RWPE2 (cell line): ENCODE data around the gene USP31.

Experiments
- ATAC-seq: fragments of 200-7000 bp; cut with Tn5 transposase; 3 replicates; pipeline ENCODE4 v1.9.1; 2021; ENCODE audit warnings: low read depth
- DNase-seq: peaks from one replicate; pipeline ENCODE4 v3.0.0-alpha.2; 2020; ENCODE audit warnings: low spot score
- H3K27ac ChIP-seq: fragments of 450-650 bp; 2 replicates; pipeline ENCODE4 v1.5.1; 2017; ENCODE audit warnings: mild to moderate bottlenecking; ENCODE audit not compliant: poor library complexity, severe bottlenecking
- H3K27me3 ChIP-seq: fragments of 250-450 bp; sonication (Bioruptor Pico); 2 replicates; pipeline ENCODE4 v1.5.1; 2021; ENCODE audit warnings: mild to moderate bottlenecking, moderate library complexity; ENCODE audit not compliant: insufficient read depth, poor library complexity, severe bottlenecking
- H3K36me3 ChIP-seq: fragments of 250-450 bp; sonication (Bioruptor Pico); 2 replicates; pipeline ENCODE4 v1.5.1; 2020; ENCODE audit warnings: low read depth, mild to moderate bottlenecking, moderate library complexity
- H3K4me1 ChIP-seq: fragments of 250-450 bp; sonication (Bioruptor Pico); 2 replicates; pipeline ENCODE4 v1.5.1; 2021; ENCODE audit warnings: mild to moderate bottlenecking, moderate library complexity; ENCODE audit not compliant: insufficient read depth, poor library complexity, severe bottlenecking
- H3K4me3 ChIP-seq: fragments of 250-450 bp; sonication (Bioruptor Pico); 2 replicates; pipeline ENCODE4 v1.5.1; 2021; ENCODE audit warnings: mild to moderate bottlenecking, moderate library complexity; ENCODE audit not compliant: severe bottlenecking
- H3K9me3 ChIP-seq: fragments of 250-450 bp; sonication (Bioruptor Pico); 2 replicates; pipeline ENCODE4 v1.5.1; 2021; ENCODE audit warnings: mild to moderate bottlenecking, moderate library complexity; ENCODE audit not compliant: severe bottlenecking
- TF ChIP-seq, protein P1 (sequence below): fragments of 450-650 bp; IDR thresholded peaks from one replicate; pipeline ENCODE4 v1.5.1; 2017; ENCODE audit warnings: mild to moderate bottlenecking, moderate library complexity; ENCODE audit not compliant: poor library complexity, severe bottlenecking

USP31 gene

DNA sequence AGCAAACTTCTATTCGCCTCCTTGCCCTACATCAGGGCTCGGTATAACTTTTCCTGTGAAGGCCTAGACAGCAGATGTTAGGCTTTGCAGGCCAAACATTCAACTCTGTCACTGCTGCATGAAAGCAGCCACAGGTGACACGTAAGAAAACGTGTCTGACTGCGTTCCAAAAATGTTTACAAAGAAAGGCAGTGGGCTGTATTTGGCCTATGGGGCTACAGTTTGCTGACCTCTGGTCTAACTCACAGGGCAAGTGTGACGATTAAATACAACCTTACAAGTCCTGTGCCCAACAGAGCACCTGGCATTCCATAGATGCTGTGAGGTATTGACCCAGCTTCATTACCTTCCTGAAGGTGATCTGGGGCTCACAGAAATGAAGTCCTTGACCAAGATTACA, 79.4 kb downstream of the USP31 start:
- ATAC-seq (no peak), DNase-seq (no peak)
- Histone ChIP-seq H3K9me3 (no peaks in the 10 kb centered on the region), H3K27me3 (no peaks in the 10 kb centered on the region), H3K36me3 (peaks cover 78% of the 10 kb centered on the region), H3K4me3 (no peak overlapping the region), H3K27ac (no peak overlapping the region), H3K4me1 (peaks cover 35% of the 10 kb centered on the region)
- TF ChIP-seq, protein P1, sequence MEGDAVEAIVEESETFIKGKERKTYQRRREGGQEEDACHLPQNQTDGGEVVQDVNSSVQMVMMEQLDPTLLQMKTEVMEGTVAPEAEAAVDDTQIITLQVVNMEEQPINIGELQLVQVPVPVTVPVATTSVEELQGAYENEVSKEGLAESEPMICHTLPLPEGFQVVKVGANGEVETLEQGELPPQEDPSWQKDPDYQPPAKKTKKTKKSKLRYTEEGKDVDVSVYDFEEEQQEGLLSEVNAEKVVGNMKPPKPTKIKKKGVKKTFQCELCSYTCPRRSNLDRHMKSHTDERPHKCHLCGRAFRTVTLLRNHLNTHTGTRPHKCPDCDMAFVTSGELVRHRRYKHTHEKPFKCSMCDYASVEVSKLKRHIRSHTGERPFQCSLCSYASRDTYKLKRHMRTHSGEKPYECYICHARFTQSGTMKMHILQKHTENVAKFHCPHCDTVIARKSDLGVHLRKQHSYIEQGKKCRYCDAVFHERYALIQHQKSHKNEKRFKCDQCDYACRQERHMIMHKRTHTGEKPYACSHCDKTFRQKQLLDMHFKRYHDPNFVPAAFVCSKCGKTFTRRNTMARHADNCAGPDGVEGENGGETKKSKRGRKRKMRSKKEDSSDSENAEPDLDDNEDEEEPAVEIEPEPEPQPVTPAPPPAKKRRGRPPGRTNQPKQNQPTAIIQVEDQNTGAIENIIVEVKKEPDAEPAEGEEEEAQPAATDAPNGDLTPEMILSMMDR, result no peak

DNA sequence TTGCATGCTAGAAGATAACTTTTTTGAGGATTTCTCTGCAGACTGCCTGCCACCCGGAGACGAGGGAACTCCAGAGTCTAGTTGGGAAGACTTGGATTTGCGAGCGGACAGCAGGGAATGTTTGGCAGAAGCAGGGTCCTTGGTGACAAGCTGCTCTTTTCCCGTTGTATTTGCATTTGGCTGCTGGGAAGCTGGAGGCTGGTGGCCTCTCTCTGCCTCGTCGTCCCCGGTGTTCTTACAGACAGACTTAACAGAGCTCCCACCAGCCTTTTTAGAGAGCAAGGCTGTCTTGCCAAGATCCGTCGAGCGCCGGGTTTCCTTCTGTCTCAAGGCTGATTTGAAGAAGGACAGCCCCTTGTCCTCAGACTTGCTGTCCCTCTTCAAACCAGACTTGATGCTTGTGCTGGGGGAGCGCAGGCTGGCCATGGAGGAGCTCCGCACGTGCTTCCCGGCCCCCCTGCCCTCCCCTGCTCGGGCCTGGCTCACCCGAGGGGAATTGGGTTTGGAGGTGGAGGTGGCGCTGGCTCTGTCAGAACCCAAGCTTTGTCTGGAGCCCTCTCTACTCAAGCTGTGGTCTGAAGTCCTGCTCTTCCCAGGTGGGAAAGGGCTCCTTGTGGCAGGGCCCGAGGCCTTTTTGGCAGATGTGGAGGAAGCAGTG, 81.0 kb downstream of the USP31 start:
- Histone ChIP-seq H3K27ac (no peak overlapping the region), H3K27me3 (no peaks in the 10 kb centered on the region), H3K9me3 (no peaks in the 10 kb centered on the region), H3K36me3 (peaks cover 62% of the 10 kb centered on the region), H3K4me1 (peaks cover 25% of the 10 kb centered on the region), H3K4me3 (no peak overlapping the region)
- DNase-seq (no peak), ATAC-seq (no peak)
- TF ChIP-seq, protein P1, result no peak

GRCh38 chr16:23066676-23067075, 82.6 kb downstream of the USP31 start:
- H3K36me3 ChIP-seq, result peaks cover 58% of the 10 kb centered on the region
- no peaks in the 10 kb centered on the region for H3K27me3 ChIP-seq
- no peaks in the 10 kb centered on the region for H3K9me3 ChIP-seq
- ATAC-seq (no peak), DNase-seq (no peak)
- no peak overlapping the region for H3K4me3 ChIP-seq
- peaks cover 10% of the 10 kb centered on the region for H3K4me1 ChIP-seq
- TF ChIP-seq, protein P1, result no peak
- H3K27ac ChIP-seq, result no peak overlapping the region

- H3K27me3 ChIP-seq, result no peaks in the 10 kb centered on the region
- ATAC-seq, result no peak
- no peak for DNase-seq
- peaks cover 38% of the 10 kb centered on the region for H3K36me3 ChIP-seq
- H3K27ac ChIP-seq, result no peak overlapping the region
- H3K4me3 ChIP-seq, result no peak overlapping the region
- H3K9me3 ChIP-seq, result no peaks in the 10 kb centered on the region
- TF ChIP-seq, protein P1, result no peak
- H3K4me1 ChIP-seq, result no peaks in the 10 kb centered on the region
Observed at GRCh38 chr16:23064639-23065038, 84.6 kb downstream of the USP31 start.

GRCh38 chr16:23062524-23062923, 86.7 kb downstream of the USP31 start:
- DNase-seq (no peak), ATAC-seq (no peak)
- Histone ChIP-seq H3K9me3 (no peaks in the 10 kb centered on the region), H3K36me3 (peaks cover 17% of the 10 kb centered on the region), H3K4me3 (no peak overlapping the region), H3K27me3 (no peaks in the 10 kb centered on the region), H3K4me1 (no peaks in the 10 kb centered on the region), H3K27ac (no peak overlapping the region)
- TF ChIP-seq, protein P1, result no peak
